ENCODE measurements around the gene EXT2.

Gene EXT2

GRCh38 chr11:44095506-44096359 is at the start of gene EXT2:
Gene EXT2 (plus strand): TSS chr11:44095678. CDS start chr11:44107713, 12,035 bp downstream.
- DNase-seq, result peak; percentile 90

- no peak for DNase-seq
Measured at GRCh38 chr11:44046182-44046581, 49.3 kb upstream of the EXT2 start.

GRCh38 chr11:44047298-44047697 is 48.2 kb upstream of the EXT2 start:
- no peak for DNase-seq

- no peak for DNase-seq
Measured at GRCh38 chr11:44047931-44048431, 47.5 kb upstream of the EXT2 start, which contains the start of gene ACCSL. Gene ACCSL (plus strand): TSS chr11:44047981. CDS start chr11:44048037, 56 bp downstream.

- DNase-seq, result no peak
Measured at GRCh38 chr11:44049832-44050231, 45.6 kb upstream of the EXT2 start.

- no peak for DNase-seq
Measured at GRCh38 chr11:44051171-44051570, 44.3 kb upstream of the EXT2 start.

- no peak for DNase-seq
Measured at GRCh38 chr11:44057340-44057739, 38.1 kb upstream of the EXT2 start.

GRCh38 chr11:44058275-44058674 is 37.2 kb upstream of the EXT2 start:
- DNase-seq, result no peak

GRCh38 chr11:44065161-44065661 is 30.3 kb upstream of the EXT2 start:
- no peak for DNase-seq

- peak; percentile 91 for DNase-seq
Measured at GRCh38 chr11:44065841-44066731, 29.4 kb upstream of the EXT2 start, which contains the start of gene ACCS. Gene ACCS (plus strand): TSS chr11:44066270. CDS start chr11:44067628, 1,358 bp downstream.

- DNase-seq, result no peak
Measured at GRCh38 chr11:44066732-44067141, 28.7 kb upstream of the EXT2 start.

- no peak for DNase-seq
Measured at GRCh38 chr11:44067266-44067665, 28.2 kb upstream of the EXT2 start.

- DNase-seq, result no peak
Measured at GRCh38 chr11:44068180-44068579, 27.3 kb upstream of the EXT2 start.

GRCh38 chr11:44071157-44071556 is 24.3 kb upstream of the EXT2 start:
- no peak for DNase-seq

- DNase-seq, result no peak
Measured at GRCh38 chr11:44072757-44073658, 22.5 kb upstream of the EXT2 start.

GRCh38 chr11:44078794-44079193 is 16.7 kb upstream of the EXT2 start:
- DNase-seq, result no peak

GRCh38 chr11:44079376-44079775 is 16.1 kb upstream of the EXT2 start:
- DNase-seq, result no peak

- DNase-seq, result no peak
Measured at GRCh38 chr11:44080951-44081350, 14.5 kb upstream of the EXT2 start.

- no peak for DNase-seq
Measured at GRCh38 chr11:44082645-44083044, 12.8 kb upstream of the EXT2 start.

GRCh38 chr11:44083433-44083832 is 12.0 kb upstream of the EXT2 start:
- no peak for DNase-seq

GRCh38 chr11:44083906-44084305 is 11.6 kb upstream of the EXT2 start:
- no peak for DNase-seq

- DNase-seq, result no peak
Measured at GRCh38 chr11:44085330-44085729, 10.1 kb upstream of the EXT2 start.
